GM19240 (cell line): ENCODE results near the gene CDRT4.
"Not testable (repeated sequence)": the region's sequence is repeated elsewhere in the genome, so short reads cannot be mapped to it uniquely, and the experiment has no call there.

Source experiments
- DNase-seq: peaks from one replicate; pipeline ENCODE4 v3.0.0; 2011; ENCODE audit warnings: low spot score; ENCODE audit not compliant: insufficient read length

Gene CDRT4

GRCh38 chr17:15467592-15467991 lies at the start of gene CDRT4:
Gene CDRT4 (minus strand): TSS chr17:15467621. CDS start chr17:15440238, 27,383 bp downstream.
- DNase-seq = no peak

- DNase-seq = no peak
These were observed 48.7 kb upstream of the CDRT4 start for GRCh38 chr17:15516150-15516549.

GRCh38 chr17:15514469-15514868 lies 47.0 kb upstream of the CDRT4 start:
- DNase-seq = no peak

- DNase-seq = no peak
These were observed 46.5 kb upstream of the CDRT4 start for GRCh38 chr17:15513856-15514459.

- no peak for DNase-seq
These were observed 45.8 kb upstream of the CDRT4 start for GRCh38 chr17:15513058-15513791.

- DNase-seq = no peak
These were observed 44.8 kb upstream of the CDRT4 start for GRCh38 chr17:15512071-15512709.

GRCh38 chr17:15511142-15511541 lies 43.7 kb upstream of the CDRT4 start:
- DNase-seq = no peak

GRCh38 chr17:15510361-15510760 lies 42.9 kb upstream of the CDRT4 start:
- DNase-seq = no peak

GRCh38 chr17:15509095-15509494 lies 41.7 kb upstream of the CDRT4 start:
- no peak for DNase-seq

- DNase-seq = no peak
These were observed 41.0 kb upstream of the CDRT4 start for GRCh38 chr17:15508466-15508865.

- no peak for DNase-seq
These were observed 40.5 kb upstream of the CDRT4 start for GRCh38 chr17:15507896-15508295.

- no peak for DNase-seq
These were observed 39.6 kb upstream of the CDRT4 start for GRCh38 chr17:15507001-15507400.

GRCh38 chr17:15505708-15506107 lies 38.3 kb upstream of the CDRT4 start:
- not testable (repeated sequence) for DNase-seq

GRCh38 chr17:15503731-15504130 lies 36.3 kb upstream of the CDRT4 start:
- no peak for DNase-seq

GRCh38 chr17:15502369-15503112 lies 35.1 kb upstream of the CDRT4 start:
- DNase-seq = peak; percentile 53

GRCh38 chr17:15501793-15502192 lies 34.4 kb upstream of the CDRT4 start:
- DNase-seq = no peak

- no peak for DNase-seq
These were observed 33.9 kb upstream of the CDRT4 start for GRCh38 chr17:15501282-15501681.

GRCh38 chr17:15498107-15498506 lies 30.7 kb upstream of the CDRT4 start:
- DNase-seq = no peak

- no peak for DNase-seq
These were observed 29.6 kb upstream of the CDRT4 start for GRCh38 chr17:15496735-15497670.

GRCh38 chr17:15494821-15495220 lies 27.4 kb upstream of the CDRT4 start:
- DNase-seq = no peak

GRCh38 chr17:15493693-15494035 lies 26.2 kb upstream of the CDRT4 start:
- no peak for DNase-seq
